Neural crest cell (in vitro differentiated cells): ENCODE results near the gene DTD2. TPM values are rescaled to one million over a fixed set of nuclear protein-coding genes. Genes with fewer than 3 reads are reported as not detected.
A peak's percentile ranks its signal among the peaks of the same experiment; 100 is the strongest.

Experiments
- DNase-seq: peaks from one replicate; pipeline ENCODE4 v3.0.0; 2021; ENCODE audit warnings: low read depth, mixed read lengths, low spot score
- H3K27ac Mint-ChIP-seq: one replicate; pipeline ENCODE4 v1.8.0; 2021; ENCODE audit warnings: mild to moderate bottlenecking, mixed read lengths; ENCODE audit not compliant: unreplicated experiment
- H3K27me3 Mint-ChIP-seq: 2 replicates; pipeline ENCODE4 v1.8.0; 2021; ENCODE audit warnings: low read depth, mild to moderate bottlenecking, mixed read lengths
- H3K36me3 Mint-ChIP-seq: 2 replicates; pipeline ENCODE4 v1.8.0; 2021; ENCODE audit warnings: low read depth, mild to moderate bottlenecking, mixed read lengths
- H3K4me1 Mint-ChIP-seq: 2 replicates; pipeline ENCODE4 v1.8.0; 2021; ENCODE audit warnings: mixed read lengths
- H3K4me3 Mint-ChIP-seq: one replicate; pipeline ENCODE4 v1.8.0; 2021; ENCODE audit warnings: mild to moderate bottlenecking, mixed read lengths
- H3K9me3 Mint-ChIP-seq: 2 replicates; pipeline ENCODE4 v1.8.0; 2021; ENCODE audit warnings: mixed read lengths
- CTCF ChIP-seq: fragments of 200-600 bp; sonication (generic); conservative IDR thresholded peaks from 2 replicates; pipeline ENCODE4 v1.5.0; 2021; ENCODE audit warnings: antibody characterized with exemption, mild to moderate bottlenecking
- total RNA-seq: library from RNA; stranded (reverse); gene quantifications from 2 replicates; pipeline ENCODE4 v1.2.1, GENCODE V29; 2021

DTD2 gene
- total RNA-seq, 1 donor from 2014 or later = 35.0 TPM

DNA sequence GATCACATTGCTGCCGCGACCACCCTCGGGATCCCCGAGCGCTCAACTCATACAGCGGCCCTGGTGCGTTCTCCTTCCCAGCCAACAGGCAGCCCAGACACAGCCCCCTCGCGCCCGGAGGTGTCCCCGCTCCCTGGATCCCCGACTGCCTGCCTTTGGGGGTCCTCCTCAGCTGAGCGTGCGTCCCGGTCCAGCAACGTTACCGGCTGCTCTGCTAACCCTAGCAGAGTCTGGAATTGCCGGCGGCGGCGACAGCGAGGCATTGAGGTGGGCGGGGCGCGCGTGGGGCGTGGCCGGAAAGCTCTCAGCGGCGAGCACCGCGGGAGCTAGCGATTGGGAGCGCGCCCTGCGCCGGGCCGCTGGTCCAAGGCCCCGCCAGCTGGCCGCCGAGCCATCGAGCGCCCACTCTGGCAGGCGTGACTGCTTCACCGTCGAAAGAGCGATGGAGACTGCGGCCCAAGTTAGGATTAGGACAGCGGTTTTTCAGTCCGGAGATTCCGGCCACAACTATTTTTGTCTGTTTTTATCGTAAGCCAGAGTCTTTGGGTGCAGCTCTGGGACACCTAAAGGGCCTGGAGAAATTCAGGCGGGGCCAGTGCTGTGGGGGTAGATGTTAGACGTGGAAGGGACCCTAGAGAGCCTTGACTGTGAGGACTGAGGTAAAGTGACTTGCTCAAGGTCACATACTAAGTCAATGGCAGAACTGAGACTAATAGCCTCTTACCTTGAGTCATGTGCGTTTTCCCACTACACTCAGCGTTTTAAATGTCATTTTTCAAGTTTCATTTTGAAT lies 36.8 kb downstream of the DTD2 start, which contains the start of gene HEATR5A:
Gene HEATR5A, minus strand, starts transcription at position 232 of the 793 bp plus-strand sequence. CDS start 17,575 bp downstream, outside the sequence.
- H3K27me3 Mint-ChIP-seq = no peaks in the 10 kb centered on the region
- peak within 1 kb of the TSS; percentile 96 for H3K27ac Mint-ChIP-seq
- H3K9me3 Mint-ChIP-seq = no peaks in the 10 kb centered on the region
- H3K4me1 Mint-ChIP-seq = peaks cover 28% of the 10 kb centered on the region
- H3K4me3 Mint-ChIP-seq = peak within 1 kb of the TSS; percentile 97
- no peaks in the 10 kb centered on the region for H3K36me3 Mint-ChIP-seq
- no peak for TF ChIP-seq CTCF
- peak; percentile 96 for DNase-seq

DNA sequence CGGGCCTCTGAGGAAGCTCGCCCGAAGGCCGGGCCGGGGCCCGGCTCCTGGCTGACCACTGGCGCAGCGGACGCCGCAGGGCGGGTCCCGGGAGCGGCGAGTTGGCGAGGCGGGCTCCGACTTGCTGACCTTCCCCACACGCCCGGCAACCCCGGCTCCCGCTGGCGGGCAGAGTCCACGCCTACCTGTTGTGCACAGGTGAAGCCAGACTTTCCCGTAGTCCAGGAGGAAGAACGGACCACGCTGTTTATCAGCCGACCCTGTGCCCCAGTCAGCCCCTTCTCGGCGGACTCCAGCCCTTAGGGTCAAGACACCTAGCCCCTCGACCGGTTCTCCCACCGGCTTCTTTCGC lies 37.4 kb downstream of the DTD2 start:
- DNase-seq = peak; percentile 53
- Mint-ChIP-seq H3K9me3 (no peaks in the 10 kb centered on the region), H3K27me3 (no peaks in the 10 kb centered on the region), H3K36me3 (no peaks in the 10 kb centered on the region), H3K4me1 (peaks cover 28% of the 10 kb centered on the region), H3K27ac (peak overlapping the region; percentile 96), H3K4me3 (peak overlapping the region; percentile 97)
- TF ChIP-seq CTCF = no peak

GRCh38 chr14:31419179-31419966 lies 37.9 kb downstream of the DTD2 start:
- Mint-ChIP-seq H3K4me1 (peaks cover 32% of the 10 kb centered on the region), H3K27me3 (no peaks in the 10 kb centered on the region), H3K36me3 (no peaks in the 10 kb centered on the region), H3K4me3 (peak overlapping the region; percentile 97), H3K9me3 (no peaks in the 10 kb centered on the region), H3K27ac (no peak overlapping the region)
- no peak for TF ChIP-seq CTCF
- no peak for DNase-seq

GRCh38 chr14:31418440-31418839 lies 38.9 kb downstream of the DTD2 start:
- H3K4me3 Mint-ChIP-seq = peak overlapping the region; percentile 56
- H3K36me3 Mint-ChIP-seq = no peaks in the 10 kb centered on the region
- DNase-seq = no peak
- H3K27ac Mint-ChIP-seq = no peak overlapping the region
- peaks cover 38% of the 10 kb centered on the region for H3K4me1 Mint-ChIP-seq
- no peaks in the 10 kb centered on the region for H3K27me3 Mint-ChIP-seq
- TF ChIP-seq CTCF = no peak
- no peaks in the 10 kb centered on the region for H3K9me3 Mint-ChIP-seq

DNA sequence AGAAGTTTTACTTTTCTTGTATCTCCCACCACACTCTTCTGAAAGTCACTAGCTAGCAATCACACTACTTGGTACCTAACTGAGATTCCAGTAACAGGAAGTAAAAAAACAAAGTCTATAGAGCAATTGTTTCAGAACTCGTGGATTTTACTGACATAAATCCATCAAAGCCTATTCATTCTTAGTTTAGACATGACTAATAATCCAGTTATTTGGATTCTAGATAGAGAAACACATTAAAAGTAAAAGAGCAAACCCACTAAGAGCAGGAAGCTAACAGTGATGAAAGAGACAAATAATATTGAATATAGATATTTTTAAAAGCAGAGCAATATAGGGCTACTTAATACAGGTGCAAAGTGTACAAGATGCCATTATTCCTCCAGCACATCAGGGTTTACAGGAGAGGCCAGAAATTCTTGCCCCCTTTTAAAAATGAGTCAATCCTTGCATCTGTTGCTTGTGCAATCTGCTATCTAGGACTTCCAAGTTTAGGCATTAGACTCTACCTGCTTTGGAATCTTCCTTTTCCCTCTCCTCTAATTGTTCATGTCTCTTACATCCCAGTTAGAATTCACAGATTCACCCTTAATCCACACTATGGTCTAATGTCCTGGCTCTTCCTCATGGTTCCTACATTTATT lies 43.0 kb downstream of the DTD2 start:
- peak overlapping the region; percentile 57 for H3K27ac Mint-ChIP-seq
- no peak for DNase-seq
- H3K4me3 Mint-ChIP-seq = no peak overlapping the region
- H3K4me1 Mint-ChIP-seq = peaks cover 31% of the 10 kb centered on the region
- no peaks in the 10 kb centered on the region for H3K27me3 Mint-ChIP-seq
- H3K36me3 Mint-ChIP-seq = no peaks in the 10 kb centered on the region
- no peaks in the 10 kb centered on the region for H3K9me3 Mint-ChIP-seq
- no peak for TF ChIP-seq CTCF
